ENCODE results near the gene MICALL1.

Gene MICALL1

DNA sequence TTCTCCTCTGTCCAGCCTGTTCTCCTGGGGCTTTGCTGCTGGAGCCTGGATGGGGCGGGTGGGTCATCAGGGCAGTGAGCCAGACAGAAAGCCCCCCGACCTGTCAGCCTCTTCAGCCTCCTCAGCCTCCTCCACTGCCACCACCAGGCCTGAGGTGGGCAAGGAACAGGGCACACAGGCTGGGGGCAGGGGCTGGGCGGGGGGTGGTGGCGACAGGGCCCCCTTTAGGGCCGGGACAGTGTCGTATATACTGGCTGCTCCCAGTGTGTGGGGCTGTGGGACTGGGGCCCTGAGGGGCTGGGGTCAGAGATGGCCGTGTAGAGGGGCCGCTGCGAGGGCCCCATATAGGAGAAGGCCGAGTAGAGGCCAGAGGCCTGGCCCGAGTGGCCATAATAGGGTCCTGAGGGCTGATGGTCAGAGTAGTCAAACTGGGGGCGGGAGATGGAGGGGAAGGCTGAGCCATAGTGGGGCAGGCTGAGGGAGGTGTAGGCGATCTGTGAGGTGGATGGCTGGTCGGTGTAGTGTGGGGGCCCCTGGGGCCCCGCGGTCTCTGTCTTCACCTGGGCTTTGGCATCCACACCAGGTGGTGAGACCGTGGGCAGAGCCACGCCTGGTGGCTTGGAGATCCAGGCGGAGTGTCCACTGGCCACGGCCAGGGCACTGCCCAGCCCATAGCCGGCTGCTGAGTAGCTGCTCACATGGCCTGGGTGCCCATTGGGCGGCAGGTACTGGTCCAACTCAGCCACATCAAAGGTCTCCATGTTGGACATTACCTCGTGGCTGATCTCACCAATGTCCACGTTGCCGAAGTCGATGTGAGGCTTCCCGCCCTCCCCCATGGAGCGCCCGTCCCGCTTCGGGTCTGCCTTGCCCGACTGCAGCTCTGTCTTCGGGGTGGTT is 67.4 kb downstream of the MICALL1 start:
- TF ChIP-seq, protein P1, sequence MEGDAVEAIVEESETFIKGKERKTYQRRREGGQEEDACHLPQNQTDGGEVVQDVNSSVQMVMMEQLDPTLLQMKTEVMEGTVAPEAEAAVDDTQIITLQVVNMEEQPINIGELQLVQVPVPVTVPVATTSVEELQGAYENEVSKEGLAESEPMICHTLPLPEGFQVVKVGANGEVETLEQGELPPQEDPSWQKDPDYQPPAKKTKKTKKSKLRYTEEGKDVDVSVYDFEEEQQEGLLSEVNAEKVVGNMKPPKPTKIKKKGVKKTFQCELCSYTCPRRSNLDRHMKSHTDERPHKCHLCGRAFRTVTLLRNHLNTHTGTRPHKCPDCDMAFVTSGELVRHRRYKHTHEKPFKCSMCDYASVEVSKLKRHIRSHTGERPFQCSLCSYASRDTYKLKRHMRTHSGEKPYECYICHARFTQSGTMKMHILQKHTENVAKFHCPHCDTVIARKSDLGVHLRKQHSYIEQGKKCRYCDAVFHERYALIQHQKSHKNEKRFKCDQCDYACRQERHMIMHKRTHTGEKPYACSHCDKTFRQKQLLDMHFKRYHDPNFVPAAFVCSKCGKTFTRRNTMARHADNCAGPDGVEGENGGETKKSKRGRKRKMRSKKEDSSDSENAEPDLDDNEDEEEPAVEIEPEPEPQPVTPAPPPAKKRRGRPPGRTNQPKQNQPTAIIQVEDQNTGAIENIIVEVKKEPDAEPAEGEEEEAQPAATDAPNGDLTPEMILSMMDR (IDR thresholded peaks at IDR 0.05): no peak

DNA sequence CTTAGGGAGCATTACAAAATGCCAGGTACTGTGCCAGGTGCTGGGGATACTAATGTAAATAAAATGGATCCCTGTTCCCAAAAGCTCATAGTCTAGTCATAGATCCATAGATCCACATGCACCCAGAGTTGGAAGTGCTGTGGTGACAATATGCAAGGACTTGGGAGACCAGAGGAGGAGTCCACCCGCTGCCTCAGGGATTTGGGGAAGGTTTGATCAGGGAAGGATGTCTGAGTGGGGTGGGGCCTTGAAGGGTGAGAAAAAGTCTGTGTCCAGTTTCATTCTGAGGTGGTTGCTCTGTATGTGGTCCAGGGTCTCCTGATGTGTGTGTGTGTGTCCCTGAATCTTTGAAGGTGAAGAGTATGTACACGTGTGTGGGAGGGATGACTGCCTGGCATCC is 69.1 kb downstream of the MICALL1 start:
- TF ChIP-seq, protein P1 (IDR thresholded peaks at IDR 0.05): no peak

DNA sequence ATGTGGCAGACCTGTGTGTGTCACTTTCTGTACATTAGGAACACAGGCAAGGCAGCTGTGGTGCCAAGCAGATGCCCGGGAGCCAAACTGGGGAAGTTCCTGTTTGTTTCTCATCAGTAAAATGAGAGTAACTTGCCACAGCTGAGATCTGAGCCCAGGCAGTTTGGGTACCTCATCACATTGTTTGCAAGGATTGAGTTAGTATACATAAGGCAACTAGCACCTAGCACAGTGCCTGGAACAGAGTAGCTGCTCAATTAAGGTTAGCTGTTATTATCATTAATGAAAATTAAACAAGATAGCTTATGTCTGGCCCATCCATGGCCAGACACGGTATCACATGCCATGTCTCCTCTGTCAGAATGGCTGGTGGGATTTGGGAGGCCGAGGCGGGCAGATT is 70.5 kb downstream of the MICALL1 start:
- TF ChIP-seq, protein P1 (IDR thresholded peaks at IDR 0.05): no peak

DNA sequence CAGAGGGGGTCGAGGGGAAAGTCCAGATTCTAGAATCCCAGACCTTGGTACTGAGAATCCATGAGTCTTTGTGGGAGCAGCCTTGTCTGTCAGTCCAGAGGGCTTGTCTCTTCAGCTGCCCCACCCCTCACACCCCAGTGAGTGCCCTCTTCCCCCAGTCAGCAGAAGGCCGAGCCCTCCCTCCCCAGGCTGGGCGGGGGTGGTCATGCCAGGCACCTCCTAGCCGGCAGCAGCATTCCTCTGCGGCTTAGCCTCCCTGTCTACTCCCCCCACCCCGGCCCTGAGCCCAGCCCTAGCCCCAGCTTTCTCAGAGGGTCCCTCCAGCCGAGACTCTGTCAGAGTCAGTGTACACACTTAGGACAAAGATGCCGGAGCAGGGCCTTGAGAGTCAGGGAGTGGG is 73.7 kb downstream of the MICALL1 start:
- TF ChIP-seq, protein P1 (IDR thresholded peaks at IDR 0.05): no peak

DNA sequence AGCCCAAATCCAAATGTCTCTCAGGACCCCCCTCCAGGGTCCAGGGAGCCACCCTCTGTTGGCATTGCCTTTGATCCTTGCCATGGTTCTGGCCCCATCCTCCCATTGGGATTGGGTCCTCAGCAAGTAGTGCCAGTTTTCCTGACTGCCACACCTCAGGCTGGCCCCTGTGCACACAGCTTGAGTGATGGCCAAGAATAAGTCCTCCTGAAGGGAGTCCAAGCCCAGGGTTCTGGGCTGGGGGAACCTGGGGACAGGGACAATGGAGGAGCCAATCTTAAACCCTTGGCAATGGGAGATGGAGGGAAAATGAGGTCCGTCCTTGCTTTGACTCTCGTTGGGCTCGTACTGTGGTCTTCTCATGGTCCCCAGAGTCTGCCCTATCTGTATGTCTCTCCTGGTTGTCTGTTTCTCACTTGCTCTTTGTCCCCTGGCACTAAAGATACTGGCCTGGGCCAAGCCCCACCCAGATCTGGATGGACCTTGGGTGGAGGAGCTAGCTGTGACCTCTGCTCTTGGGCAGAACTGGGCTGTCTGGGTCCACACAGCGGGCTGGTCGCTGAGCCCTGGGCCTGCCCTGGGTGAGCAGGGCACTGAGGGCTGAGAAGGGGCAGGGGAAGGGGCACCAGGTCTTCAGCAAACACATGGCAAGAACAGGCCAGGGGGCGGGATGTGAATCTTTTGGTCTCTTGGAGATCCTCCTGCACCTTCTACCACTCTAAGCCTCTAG is 75.3 kb downstream of the MICALL1 start:
- TF ChIP-seq, protein P1 (IDR thresholded peaks at IDR 0.05): no peak

DNA sequence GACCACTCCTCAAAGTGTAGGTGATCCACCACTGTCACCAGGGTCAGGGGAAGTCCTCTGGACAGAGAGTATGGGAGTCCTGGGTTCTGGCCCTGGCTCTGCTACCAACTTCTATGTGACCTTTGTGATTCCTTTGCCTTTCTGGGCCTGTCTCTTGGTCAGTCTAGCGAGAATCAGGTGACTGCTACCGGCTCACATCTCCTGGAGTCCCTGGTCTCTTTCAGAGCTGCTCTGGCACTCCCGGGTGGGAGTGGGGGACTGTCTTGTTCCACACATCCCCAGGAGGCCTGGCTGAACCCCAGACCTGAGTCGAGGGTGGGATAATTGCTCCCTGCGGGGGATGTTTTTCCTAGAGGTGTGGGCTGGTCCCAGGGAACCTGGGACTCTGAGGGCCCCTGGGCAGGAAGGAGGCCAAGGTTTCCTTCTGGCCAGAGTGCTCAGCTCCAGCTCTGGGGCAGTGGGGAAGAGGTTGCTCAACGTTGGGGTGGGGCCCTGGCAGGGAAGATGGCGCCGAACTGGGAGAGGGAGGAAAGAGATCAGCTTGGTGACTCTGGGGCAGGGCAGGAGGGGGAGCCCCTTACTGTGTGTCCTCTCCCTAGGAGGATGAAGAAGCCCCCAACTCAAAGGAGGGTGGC is 76.2 kb downstream of the MICALL1 start:
- TF ChIP-seq, protein P1 (IDR thresholded peaks at IDR 0.05): no peak

All from LNCAP (cell line).